HepG2 (cell line): Measurements from ENCODE around the gene GGT1. TPM values are rescaled to one million over a fixed set of nuclear protein-coding genes. Genes with fewer than 3 reads are reported as not detected.

Experiments
- CHCHD3 ChIP-seq: sonication (generic); formaldehyde crosslinking; IDR thresholded peaks from 2 replicates; pipeline ENCODE4 v1.8.0; 2022; ENCODE audit warnings: mild to moderate bottlenecking, missing genetic modification reagents, moderate library complexity
- CREM ChIP-seq, 2 experiments: sonication (generic) in 1 of 2; formaldehyde crosslinking in 1 of 2; IDR thresholded peaks; 2 replicates each; pipeline versions ENCODE4 v1.4.0 to v1.6.1; 2016 to 2020; ENCODE audit warnings: antibody characterized with exemption in 1 of 2, mild to moderate bottlenecking in 1 of 2, missing genetic modification reagents in 1 of 2
- HINFP ChIP-seq: sonication (generic); formaldehyde crosslinking; IDR thresholded peaks from 2 replicates; pipeline ENCODE4 v1.4.0; 2020; ENCODE audit warnings: low read depth, mild to moderate bottlenecking, missing genetic modification reagents
- NONO ChIP-seq, 2 experiments: fragments of 450-650 bp in 1 of 2; sonication (generic) in 1 of 2; formaldehyde crosslinking in 1 of 2; IDR thresholded peaks in 1 of 2; conservative IDR thresholded peaks in 1 of 2; 2 replicates each; pipeline versions ENCODE4 v1.6.1 to v1.8.0; 2017 to 2022; ENCODE audit warnings: mild to moderate bottlenecking in 1 of 2, missing genetic modification reagents in 1 of 2, moderate library complexity in 1 of 2
- THAP9 ChIP-seq: sonication (generic); formaldehyde crosslinking; IDR thresholded peaks from 2 replicates; pipeline ENCODE4; 2020; ENCODE audit warnings: missing genetic modification reagents, mild to moderate bottlenecking, borderline replicate concordance
- ZNF563 ChIP-seq: sonication (generic); formaldehyde crosslinking; IDR thresholded peaks from 2 replicates; pipeline ENCODE4 v1.8.0; 2022; ENCODE audit warnings: mild to moderate bottlenecking, moderate library complexity, missing genetic modification reagents
- ZXDC ChIP-seq: sonication (generic); formaldehyde crosslinking; IDR thresholded peaks from 2 replicates; pipeline ENCODE4 v1.5.0; 2020; ENCODE audit warnings: mild to moderate bottlenecking, missing genetic modification reagents
- polyA plus RNA-seq, 8 experiments: library from polyadenylated mRNA; depleted of rRNA in 3 of 8; stranded (reverse) in 7 of 8; unstranded in 1 of 8; fragments of >200 nt; fragmentation: Illumina TruSeq in 4 of 8; extraction: Trizol in 4 of 8; gene quantifications; 2 replicates each; pipeline versions ENCODE4 v1.2.1 to v1.2.3, GENCODE V29; 2011 to 2016; ENCODE audit warnings: low read depth in 4 of 8, missing spikeins in 1 of 8, mixed read lengths in 1 of 8; ENCODE audit not compliant: insufficient read depth in 1 of 8
- total RNA-seq, 5 experiments: library from RNA; depleted of rRNA; stranded (reverse); fragments of >200 nt; fragmentation: Illumina TruSeq; extraction: Trizol; gene quantifications; 2 replicates each; pipeline ENCODE4 v1.2.3, GENCODE V29; 2016; ENCODE audit warnings: low read depth in 1 of 5

GGT1 gene
- total and polyA plus RNA-seq, 2 of the 13 experiments (the other 11 are each of a cell fraction or from before 2014, with no cell fraction given), result 29.9 to 103 TPM

- no peak; the same call in 1 of the 2 replicates for TF ChIP-seq HINFP (CRISPR knock-in tag)
- TF ChIP-seq THAP9 (CRISPR knock-in tag), result peak; percentile 96; the same call in 1 of the 2 replicates
- peak; percentile 83 for TF ChIP-seq CREM (IDR thresholded peaks at IDR 0.05)
- TF ChIP-seq CREM (CRISPR knock-in tag; IDR thresholded peaks at IDR 0.05), result no peak
- TF ChIP-seq NONO (IDR thresholded peaks at IDR 0.05), result no peak
- peak; percentile 89; the same call in 1 of the 2 replicates for TF ChIP-seq NONO (CRISPR knock-in tag; conservative IDR thresholded peaks at IDR 0.05)
- no peak for TF ChIP-seq ZXDC (CRISPR knock-in tag)
- no peak for TF ChIP-seq CHCHD3 (CRISPR knock-in tag)
- peak; percentile 93 for TF ChIP-seq ZNF563
- TF ChIP-seq, all 625 proteins: peak for 388
Measured at GRCh38 chr22:24555165-24556039, 47.6 kb upstream of the GGT1 start, which contains the start of gene SNRPD3 (continued).
